IPS-18a (cell line): ENCODE measurements around the gene IRS2.

Experiments used
- H3K27ac ChIP-seq: one replicate; pipeline ENCODE4 v1.5.1; 2013; ENCODE audit warnings: low read length
- H3K27me3 ChIP-seq: one replicate; pipeline ENCODE4 v1.6.1; 2013; ENCODE audit warnings: mild to moderate bottlenecking, low read length; ENCODE audit not compliant: control insufficient read depth, insufficient read depth
- H3K36me3 ChIP-seq: one replicate; pipeline ENCODE4 v1.6.1; 2013; ENCODE audit warnings: low read depth, low read length; ENCODE audit not compliant: control insufficient read depth
- H3K4me1 ChIP-seq: one replicate; pipeline ENCODE4 v1.6.1; 2013; ENCODE audit warnings: low read depth, low read length; ENCODE audit not compliant: control insufficient read depth
- H3K4me3 ChIP-seq: one replicate; pipeline ENCODE4 v1.5.1; 2013; ENCODE audit warnings: low read length
- H3K9ac ChIP-seq: one replicate; pipeline ENCODE4 v1.6.1; 2013; ENCODE audit warnings: mild to moderate bottlenecking, low read length, moderate library complexity
- H3K9me3 ChIP-seq: one replicate; pipeline ENCODE4 v1.6.1; 2013; ENCODE audit warnings: low read depth, low read length; ENCODE audit not compliant: control insufficient read depth

The IRS2 gene

DNA sequence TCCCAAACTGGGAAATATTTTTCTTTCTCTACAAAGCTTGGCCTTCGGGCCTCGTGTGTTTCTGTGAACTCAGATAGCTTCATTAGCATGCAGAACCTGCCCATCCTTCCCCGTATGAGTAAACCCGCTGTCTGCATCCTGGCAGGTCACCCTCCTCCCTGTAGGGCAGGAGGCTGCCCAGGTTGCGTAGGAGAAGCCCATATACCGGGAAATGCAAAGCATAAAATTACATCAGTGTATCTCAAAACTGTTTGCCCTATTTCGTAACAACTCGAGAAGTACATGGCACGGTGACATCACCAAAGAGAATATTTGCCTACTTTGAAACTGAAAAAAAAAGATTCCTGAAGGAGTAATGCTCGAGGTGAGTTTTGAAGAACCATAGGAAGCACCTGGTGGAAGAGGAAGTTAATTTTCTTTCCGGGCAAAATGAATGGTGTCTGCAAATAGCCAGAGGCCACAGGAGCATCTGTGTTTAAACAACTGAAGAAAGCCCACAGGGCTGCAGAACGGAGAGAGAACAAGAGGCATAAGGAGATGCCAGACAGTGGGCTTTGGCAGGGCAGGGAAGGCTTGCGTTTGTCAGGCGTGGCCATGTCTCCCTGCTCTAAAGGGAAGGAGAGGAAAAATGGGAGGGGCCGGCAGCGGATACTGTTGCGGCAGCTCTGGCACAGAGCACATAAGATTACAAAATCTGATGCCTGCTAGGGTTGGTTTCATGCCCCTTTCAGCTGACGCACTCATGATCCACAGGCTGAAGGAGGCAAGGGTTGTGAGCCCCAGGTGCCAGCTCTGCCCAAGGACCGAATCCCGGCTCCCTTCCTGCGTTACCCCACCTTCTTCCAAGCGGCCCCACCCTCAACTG, 81.4 kb downstream of the IRS2 start:
- H3K9me3 ChIP-seq = peaks cover 3% of the 10 kb centered on the region
- H3K36me3 ChIP-seq = no peaks in the 10 kb centered on the region
- H3K27me3 ChIP-seq = no peaks in the 10 kb centered on the region
- peaks cover 4% of the 10 kb centered on the region for H3K4me1 ChIP-seq
- no peak overlapping the region for H3K4me3 ChIP-seq
- no peak overlapping the region for H3K27ac ChIP-seq
- no peak overlapping the region for H3K9ac ChIP-seq

DNA sequence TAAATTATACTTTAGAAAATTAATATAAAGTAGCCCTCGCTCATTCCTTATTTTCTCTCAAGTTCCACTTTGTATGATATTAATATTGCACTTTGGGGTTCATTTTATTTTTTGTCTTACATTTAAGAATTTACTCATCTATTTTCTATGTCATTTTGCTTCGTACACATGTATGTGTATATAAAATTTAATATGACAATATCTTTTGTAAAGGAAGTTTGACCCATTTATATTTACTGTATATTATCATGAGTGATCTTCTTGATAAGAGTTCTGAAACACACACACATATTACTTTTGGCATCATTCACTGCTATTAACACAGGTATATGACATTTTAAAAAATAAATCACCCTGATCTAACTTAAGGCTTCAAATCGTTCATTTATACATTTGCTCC, 83.1 kb downstream of the IRS2 start:
- H3K9me3 ChIP-seq = peaks cover 3% of the 10 kb centered on the region
- no peak overlapping the region for H3K9ac ChIP-seq
- H3K27me3 ChIP-seq = no peaks in the 10 kb centered on the region
- H3K4me3 ChIP-seq = no peak overlapping the region
- H3K4me1 ChIP-seq = peaks cover 4% of the 10 kb centered on the region
- H3K27ac ChIP-seq = no peak overlapping the region
- H3K36me3 ChIP-seq = no peaks in the 10 kb centered on the region
